Fibroblast of lung (primary cell): ENCODE data around the gene TSACC. TPM values are rescaled to one million over a fixed set of nuclear protein-coding genes. Genes with fewer than 3 reads are reported as not detected.
A peak's percentile ranks its signal among the peaks of the same experiment; 100 is the strongest.

ENCODE experiments used
- DNase-seq, 2 donors: peaks; one replicate each; pipeline versions ENCODE4 v3.0.0 to v3.0.0-alpha.2; 2010; ENCODE audit warnings: low read depth in 2 of 2
- H2AFZ ChIP-seq: 2 replicates; pipeline ENCODE4 v1.5.1; 2012; ENCODE audit warnings: low read length, control low read depth, inconsistent platforms
- H3K27ac ChIP-seq: 2 replicates; pipeline ENCODE4 v1.5.1; 2011; ENCODE audit warnings: low read length, control low read depth; ENCODE audit not compliant: insufficient read depth
- H3K27me3 ChIP-seq: 2 replicates; pipeline ENCODE4 v1.5.1; 2011; ENCODE audit warnings: mild to moderate bottlenecking, low read length; ENCODE audit not compliant: control insufficient read depth, insufficient read depth
- H3K36me3 ChIP-seq: 2 replicates; pipeline ENCODE4 v1.5.1; 2011; ENCODE audit warnings: low read length; ENCODE audit not compliant: control insufficient read depth, insufficient read depth
- H3K4me1 ChIP-seq: 2 replicates; pipeline ENCODE4 v1.5.1; 2011; ENCODE audit warnings: low read length; ENCODE audit not compliant: control insufficient read depth, insufficient read depth; ENCODE audit errors: extremely low read depth
- H3K4me2 ChIP-seq: 2 replicates; pipeline ENCODE4 v1.5.1; 2011; ENCODE audit warnings: low read length, control low read depth; ENCODE audit not compliant: insufficient read depth; ENCODE audit errors: extremely low read depth
- H3K4me3 ChIP-seq, 4 experiments: fragments of 200-600 bp in 1 of 4; sonication (generic) in 1 of 4; replicated peaks in 1 of 4; 2 replicates each; pipeline ENCODE4 v1.5.1; 2011 to 2016; ENCODE audit warnings: low read length in 4 of 4, low read depth in 3 of 4, mild to moderate bottlenecking in 3 of 4, control low read depth in 2 of 4, inconsistent platforms in 1 of 4, mixed read lengths in 1 of 4; ENCODE audit not compliant: insufficient read depth in 1 of 4; ENCODE audit errors: control extremely low read depth in 1 of 4
- H3K79me2 ChIP-seq: 2 replicates; pipeline ENCODE4 v1.5.1; 2012; ENCODE audit warnings: mild to moderate bottlenecking, low read length, inconsistent platforms; ENCODE audit not compliant: control insufficient read depth, insufficient read depth
- H3K9ac ChIP-seq: 2 replicates; pipeline ENCODE4 v1.5.1; 2011; ENCODE audit warnings: mild to moderate bottlenecking, low read length, control low read depth; ENCODE audit not compliant: insufficient read depth
- H3K9me3 ChIP-seq: 2 replicates; pipeline ENCODE4 v1.5.1; 2012; ENCODE audit warnings: low read depth, low read length; ENCODE audit not compliant: control insufficient read depth, insufficient read depth
- H4K20me1 ChIP-seq: 2 replicates; pipeline ENCODE4 v1.5.1; 2011; ENCODE audit warnings: low read length; ENCODE audit not compliant: control insufficient read depth, insufficient read depth; ENCODE audit errors: extremely low read depth
- EZH2 ChIP-seq: IDR thresholded peaks from 2 replicates; pipeline ENCODE4 v1.5.1; 2012; ENCODE audit warnings: low read length, control low read depth, mild to moderate bottlenecking; ENCODE audit errors: missing control alignments
- polyA plus RNA-seq, 2 donors: library from polyadenylated mRNA; depleted of rRNA in 1 of 2; stranded (reverse) in 1 of 2; unstranded in 1 of 2; fragments of >200 nt; gene quantifications; 2 replicates each; pipeline ENCODE4 v1.2.1, GENCODE V29; 2011 to 2012; ENCODE audit warnings: missing spikeins in 1 of 2
- total RNA-seq: library from RNA; depleted of rRNA; stranded (reverse); fragments of >200 nt; gene quantifications from 2 replicates; pipeline ENCODE4 v1.2.1, GENCODE V29; 2014
- TF ChIP-seq, protein P1 (sequence below), 2 donors: IDR thresholded peaks in 1 of 2; conservative IDR thresholded peaks in 1 of 2; 1 replicate in 1 of 2; 2 replicates in 1 of 2; pipeline ENCODE4 v1.5.1; 2011 to 2012; ENCODE audit warnings: low read length in 2 of 2, control low read depth in 1 of 2, inconsistent platforms in 1 of 2, low read depth in 1 of 2, mild to moderate bottlenecking in 1 of 2

The TSACC gene
- total and polyA plus RNA-seq, 2 donors (not counting 1 experiment from before 2014, with no cell fraction given) = 0.50 to 0.54 TPM

GRCh38 chr1:156308078-156308477 is 30.2 kb upstream of the TSACC start:
- Histone ChIP-seq H3K36me3 (peaks cover 17% of the 10 kb centered on the region), H3K27ac (no peak overlapping the region)
- no peak for TF ChIP-seq EZH2
- TF ChIP-seq, protein P1, sequence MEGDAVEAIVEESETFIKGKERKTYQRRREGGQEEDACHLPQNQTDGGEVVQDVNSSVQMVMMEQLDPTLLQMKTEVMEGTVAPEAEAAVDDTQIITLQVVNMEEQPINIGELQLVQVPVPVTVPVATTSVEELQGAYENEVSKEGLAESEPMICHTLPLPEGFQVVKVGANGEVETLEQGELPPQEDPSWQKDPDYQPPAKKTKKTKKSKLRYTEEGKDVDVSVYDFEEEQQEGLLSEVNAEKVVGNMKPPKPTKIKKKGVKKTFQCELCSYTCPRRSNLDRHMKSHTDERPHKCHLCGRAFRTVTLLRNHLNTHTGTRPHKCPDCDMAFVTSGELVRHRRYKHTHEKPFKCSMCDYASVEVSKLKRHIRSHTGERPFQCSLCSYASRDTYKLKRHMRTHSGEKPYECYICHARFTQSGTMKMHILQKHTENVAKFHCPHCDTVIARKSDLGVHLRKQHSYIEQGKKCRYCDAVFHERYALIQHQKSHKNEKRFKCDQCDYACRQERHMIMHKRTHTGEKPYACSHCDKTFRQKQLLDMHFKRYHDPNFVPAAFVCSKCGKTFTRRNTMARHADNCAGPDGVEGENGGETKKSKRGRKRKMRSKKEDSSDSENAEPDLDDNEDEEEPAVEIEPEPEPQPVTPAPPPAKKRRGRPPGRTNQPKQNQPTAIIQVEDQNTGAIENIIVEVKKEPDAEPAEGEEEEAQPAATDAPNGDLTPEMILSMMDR (conservative IDR thresholded peaks at IDR 0.05 in 1 of 2, IDR thresholded peaks at IDR 0.05 in 1 of 2; ENCODE audit: low read depth in 1 of 2, low read length in 2 of 2) = no peak

GRCh38 chr1:156310962-156311361 is 27.4 kb upstream of the TSACC start:
- Histone ChIP-seq H3K36me3 (peaks cover 18% of the 10 kb centered on the region), H3K4me2 (no peak overlapping the region), H3K9ac (no peak overlapping the region), H3K4me3 (no peak overlapping the region), H3K4me1 (no peaks in the 10 kb centered on the region), H4K20me1 (no peaks in the 10 kb centered on the region), H2AFZ (no peak overlapping the region), H3K27me3 (no peaks in the 10 kb centered on the region), H3K9me3 (no peaks in the 10 kb centered on the region), H3K27ac (no peak overlapping the region), H3K79me2 (no peaks in the 10 kb centered on the region)
- TF ChIP-seq, protein P1 (conservative IDR thresholded peaks at IDR 0.05 in 1 of 2, IDR thresholded peaks at IDR 0.05 in 1 of 2; ENCODE audit: low read depth in 1 of 2, low read length in 2 of 2) = no peak
- TF ChIP-seq EZH2 = no peak
- DNase-seq = peak; percentile 36 to 67

More at GRCh38 chr1:156308078-156308477, 30.2 kb upstream of the TSACC start:
- H2AFZ ChIP-seq = no peak overlapping the region
- no peaks in the 10 kb centered on the region for H3K9me3 ChIP-seq
- no peak overlapping the region for H3K4me3 ChIP-seq
- H3K4me2 ChIP-seq = no peak overlapping the region
- H3K9ac ChIP-seq = no peak overlapping the region
- no peaks in the 10 kb centered on the region for H4K20me1 ChIP-seq
- peak; percentile 54 to 63 for DNase-seq
- no peaks in the 10 kb centered on the region for H3K27me3 ChIP-seq
- no peaks in the 10 kb centered on the region for H3K79me2 ChIP-seq
- H3K4me1 ChIP-seq = no peaks in the 10 kb centered on the region

- peaks cover 21% of the 10 kb centered on the region for H3K36me3 ChIP-seq
- no peaks in the 10 kb centered on the region for H4K20me1 ChIP-seq
- H3K9ac ChIP-seq = no peak overlapping the region
Observed at GRCh38 chr1:156316909-156317308, 21.4 kb upstream of the TSACC start.

More at GRCh38 chr1:156316909-156317308, 21.4 kb upstream of the TSACC start:
- DNase-seq = no peak
- H3K27ac ChIP-seq = no peak overlapping the region
- H3K79me2 ChIP-seq = no peaks in the 10 kb centered on the region
- H3K9me3 ChIP-seq = no peaks in the 10 kb centered on the region
- H3K4me3 ChIP-seq = no peak overlapping the region
- no peaks in the 10 kb centered on the region for H3K4me1 ChIP-seq
- no peak for TF ChIP-seq EZH2
- TF ChIP-seq, protein P1 (conservative IDR thresholded peaks at IDR 0.05 in 1 of 2, IDR thresholded peaks at IDR 0.05 in 1 of 2; ENCODE audit: low read depth in 1 of 2, low read length in 2 of 2) = no peak
- no peak overlapping the region for H3K4me2 ChIP-seq
- no peak overlapping the region for H2AFZ ChIP-seq
- H3K27me3 ChIP-seq = no peaks in the 10 kb centered on the region
